ENCODE measurements around the gene LAMB3.

GRCh38 chr1:209613400-209614150 is 38.6 kb downstream of the LAMB3 start:
- TF ChIP-seq POLR2A (IDR thresholded peaks at IDR 0.05) (no peak), CTCF (IDR thresholded peaks at IDR 0.05) (no peak)
